Naive thymus-derived CD8-positive, alpha-beta T cell (primary cell): Measurements from ENCODE around the gene ASB14. TPM values are rescaled to one million over a fixed set of nuclear protein-coding genes. Genes with fewer than 3 reads are reported as not detected.

Experiments
- ATAC-seq, 2 donors: fragments of 150-1000 bp; cut with Tn5 transposase in 1 of 2; sonication (Bioruptor Pico), chemical (Tn5 transposase) in 1 of 2; 1 replicate in 1 of 2; 2 replicates in 1 of 2; pipeline ENCODE4 v1.10.0; 2021; ENCODE audit warnings: mild to moderate bottlenecking in 2 of 2, moderate library complexity in 2 of 2
- POLR2A ChIA-PET: fragments of 350-600 bp; sonication (Branson Sonifier 250); formaldehyde crosslinking; loops from one replicate; lab custom pipeline; 2021; ENCODE audit warnings: antibody characterized with exemption; lab: Charles Lee
- DNase-seq, 10 donors: peaks; one replicate each; pipeline versions ENCODE4 v3.0.0 to v3.0.0-alpha.2; 2020 to 2022
- H3K27ac Mint-ChIP-seq, 10 donors: one replicate each; pipeline ENCODE4 v1.8.0; 2020 to 2022; ENCODE audit warnings: mild to moderate bottlenecking in 10 of 10, mixed read lengths in 10 of 10, moderate library complexity in 4 of 10, inconsistent platforms in 1 of 10
- H3K27me3 Mint-ChIP-seq, 5 donors: one replicate each; pipeline ENCODE4 v1.8.0; 2021 to 2022; ENCODE audit warnings: mixed read lengths in 5 of 5
- H3K36me3 Mint-ChIP-seq, 3 donors: one replicate each; pipeline ENCODE4 v1.8.0; 2020 to 2022; ENCODE audit warnings: mixed read lengths in 3 of 3, mild to moderate bottlenecking in 2 of 3, inconsistent platforms in 1 of 3
- H3K4me1 Mint-ChIP-seq, 4 donors: one replicate each; pipeline ENCODE4 v1.8.0; 2021 to 2022; ENCODE audit warnings: mixed read lengths in 4 of 4
- H3K4me3 Mint-ChIP-seq, 10 donors: one replicate each; pipeline ENCODE4 v1.8.0; 2020 to 2022; ENCODE audit warnings: mild to moderate bottlenecking in 10 of 10, mixed read lengths in 10 of 10, moderate library complexity in 6 of 10, inconsistent platforms in 1 of 10
- H3K9me3 Mint-ChIP-seq, 9 donors: one replicate each; pipeline ENCODE4 v1.8.0; 2020 to 2022; ENCODE audit warnings: mixed read lengths in 9 of 9, mild to moderate bottlenecking in 3 of 9, inconsistent platforms in 1 of 9, moderate library complexity in 1 of 9
- polyA plus RNA-seq, 3 donors: library from polyadenylated mRNA; unstranded; fragments of 300-500 nt; fragmentation: Illumina TruSeq; gene quantifications; one replicate each; pipeline ENCODE4 v1.2.3, GENCODE V29; 2021
- total RNA-seq, 8 experiments: library from RNA in 2 of 8; stranded (reverse) in 2 of 8; gene quantifications; one replicate each; pipeline ENCODE4 v1.2.3 and lab custom pipeline; 2021 to 2026

Gene ASB14
- total and polyA plus RNA-seq, 5 experiments from 2014 or later: 0.08 to 0.90 (median 0.10) TPM; not detected in 2

- peaks cover 0 to 11% (median 2%) of the 10 kb centered on the region in 3 donors for H3K36me3 Mint-ChIP-seq
- no peak for ATAC-seq
- POLR2A ChIA-PET: no interaction called here
- peaks cover 0 to 14% (median 0%) of the 10 kb centered on the region in 9 donors for H3K9me3 Mint-ChIP-seq
- peaks cover 0 to 9% (median 0%) of the 10 kb centered on the region in 5 donors for H3K27me3 Mint-ChIP-seq
- H3K4me1 Mint-ChIP-seq: no peaks in the 10 kb centered on the region
- DNase-seq: no peak
- H3K4me3 Mint-ChIP-seq: no peak overlapping the region
- H3K27ac Mint-ChIP-seq: no peak overlapping the region
These were observed 4.1 kb downstream of the ASB14 start for GRCh38 chr3:57288403-57288802.

- Mint-ChIP-seq H3K4me1 (no peaks in the 10 kb centered on the region), H3K27me3 (peaks cover 0 to 8% (median 0%) of the 10 kb centered on the region in 5 donors), H3K27ac (no peak overlapping the region), H3K4me3 (no peak overlapping the region), H3K9me3 (peaks cover 0 to 14% (median 0%) of the 10 kb centered on the region in 9 donors), H3K36me3 (peaks cover 0 to 11% (median 2%) of the 10 kb centered on the region in 3 donors)
- POLR2A ChIA-PET: no interaction called here
- DNase-seq: no peak
- ATAC-seq: no peak
These were observed 5.3 kb downstream of the ASB14 start for GRCh38 chr3:57287205-57287604.

- Mint-ChIP-seq H3K36me3 (peaks cover 2 to 11% (median 5%) of the 10 kb centered on the region in 3 donors), H3K27me3 (no peaks in the 10 kb centered on the region), H3K9me3 (peaks cover 0 to 14% (median 2%) of the 10 kb centered on the region in 9 donors), H3K4me1 (no peaks in the 10 kb centered on the region), H3K27ac (no peak overlapping the region), H3K4me3 (no peak overlapping the region)
- ATAC-seq (no peak), DNase-seq (no peak)
- POLR2A ChIA-PET: no interaction called here
These were observed 9.2 kb downstream of the ASB14 start for GRCh38 chr3:57283334-57283733.

GRCh38 chr3:57281715-57282114 is 10.8 kb downstream of the ASB14 start:
- no peak for ATAC-seq
- H3K36me3 Mint-ChIP-seq: peaks cover 0 to 5% (median 0%) of the 10 kb centered on the region in 3 donors
- H3K4me1 Mint-ChIP-seq: no peaks in the 10 kb centered on the region
- H3K4me3 Mint-ChIP-seq: no peak overlapping the region
- POLR2A ChIA-PET: no interaction called here
- no peaks in the 10 kb centered on the region for H3K27me3 Mint-ChIP-seq
- H3K9me3 Mint-ChIP-seq: peaks cover 0 to 5% (median 2%) of the 10 kb centered on the region in 9 donors
- peak overlapping the region in 2 of 10 donors; percentile 16 to 30 for H3K27ac Mint-ChIP-seq
- DNase-seq: no peak

GRCh38 chr3:57279685-57280084 is 12.8 kb downstream of the ASB14 start:
- peak overlapping the region in 1 of 10 donors; percentile 35 for H3K27ac Mint-ChIP-seq
- DNase-seq (no peak), ATAC-seq (no peak)
- no peak overlapping the region for H3K4me3 Mint-ChIP-seq
- H3K27me3 Mint-ChIP-seq: no peaks in the 10 kb centered on the region
- H3K36me3 Mint-ChIP-seq: peaks cover 0 to 5% (median 3%) of the 10 kb centered on the region in 3 donors
- POLR2A ChIA-PET: no interaction called here
- peaks cover 0 to 4% (median 0%) of the 10 kb centered on the region in 9 donors for H3K9me3 Mint-ChIP-seq
- H3K4me1 Mint-ChIP-seq: no peaks in the 10 kb centered on the region

GRCh38 chr3:57278237-57278636 is 14.2 kb downstream of the ASB14 start:
- POLR2A ChIA-PET: no interaction called here
- DNase-seq (no peak), ATAC-seq (no peak)
- H3K27ac Mint-ChIP-seq: no peak overlapping the region
- peaks cover 0 to 10% (median 5%) of the 10 kb centered on the region in 3 donors for H3K36me3 Mint-ChIP-seq
- H3K27me3 Mint-ChIP-seq: no peaks in the 10 kb centered on the region
- H3K4me1 Mint-ChIP-seq: no peaks in the 10 kb centered on the region
- H3K9me3 Mint-ChIP-seq: peaks cover 0 to 4% (median 0%) of the 10 kb centered on the region in 9 donors
- no peak overlapping the region for H3K4me3 Mint-ChIP-seq

- DNase-seq (no peak), ATAC-seq (no peak)
- Mint-ChIP-seq H3K9me3 (peaks cover 0 to 4% (median 0%) of the 10 kb centered on the region in 9 donors), H3K4me3 (no peak overlapping the region), H3K36me3 (peaks cover 0 to 28% (median 5%) of the 10 kb centered on the region in 3 donors), H3K27ac (no peak overlapping the region), H3K4me1 (no peaks in the 10 kb centered on the region), H3K27me3 (no peaks in the 10 kb centered on the region)
- POLR2A ChIA-PET: no interaction called here
These were observed 17.1 kb downstream of the ASB14 start for GRCh38 chr3:57275393-57275792.

- DNase-seq (no peak), ATAC-seq (no peak)
- Mint-ChIP-seq H3K36me3 (peaks cover 0 to 33% (median 5%) of the 10 kb centered on the region in 3 donors), H3K27ac (no peak overlapping the region), H3K4me1 (no peaks in the 10 kb centered on the region), H3K27me3 (no peaks in the 10 kb centered on the region), H3K4me3 (no peak overlapping the region), H3K9me3 (peaks cover 0 to 3% (median 0%) of the 10 kb centered on the region in 9 donors)
- POLR2A ChIA-PET: no interaction called here
These were observed 17.6 kb downstream of the ASB14 start for GRCh38 chr3:57274845-57275244.

GRCh38 chr3:57268416-57268815 is 24.1 kb downstream of the ASB14 start:
- POLR2A ChIA-PET: no interaction called here
- Mint-ChIP-seq H3K36me3 (peaks cover 34 to 84% (median 47%) of the 10 kb centered on the region in 3 donors), H3K27me3 (no peaks in the 10 kb centered on the region), H3K4me3 (no peak overlapping the region), H3K4me1 (peaks cover 0 to 2% (median 0%) of the 10 kb centered on the region in 4 donors), H3K27ac (no peak overlapping the region), H3K9me3 (peaks cover 0 to 11% (median under 1%) of the 10 kb centered on the region in 9 donors)
- ATAC-seq (no peak), DNase-seq (no peak)

GRCh38 chr3:57261929-57262328 is 30.6 kb downstream of the ASB14 start:
- ATAC-seq (no peak), DNase-seq (no peak)
- peaks cover 0 to 4% (median 0%) of the 10 kb centered on the region in 4 donors for H3K4me1 Mint-ChIP-seq
- peaks cover 0 to 14% (median 3%) of the 10 kb centered on the region in 9 donors for H3K9me3 Mint-ChIP-seq
- POLR2A ChIA-PET: no interaction called here
- H3K27ac Mint-ChIP-seq: peak overlapping the region in 1 of 10 donors; percentile 15
- no peaks in the 10 kb centered on the region for H3K27me3 Mint-ChIP-seq
- H3K4me3 Mint-ChIP-seq: no peak overlapping the region
- peaks cover 58 to 92% (median 77%) of the 10 kb centered on the region in 3 donors for H3K36me3 Mint-ChIP-seq

GRCh38 chr3:57261119-57261518 is 31.4 kb downstream of the ASB14 start:
- Mint-ChIP-seq H3K4me1 (peaks cover 0 to 4% (median 0%) of the 10 kb centered on the region in 4 donors), H3K4me3 (no peak overlapping the region), H3K27ac (no peak overlapping the region), H3K9me3 (peaks cover 0 to 14% (median 3%) of the 10 kb centered on the region in 9 donors), H3K36me3 (peaks cover 51 to 86% (median 71%) of the 10 kb centered on the region in 3 donors), H3K27me3 (no peaks in the 10 kb centered on the region)
- ATAC-seq: no peak
- no peak for DNase-seq
- POLR2A ChIA-PET: no interaction called here

GRCh38 chr3:57257678-57258077 is 34.8 kb downstream of the ASB14 start:
- ATAC-seq: no peak
- Mint-ChIP-seq H3K4me3 (no peak overlapping the region), H3K27me3 (no peaks in the 10 kb centered on the region), H3K27ac (no peak overlapping the region), H3K4me1 (peaks cover 0 to 4% (median 0%) of the 10 kb centered on the region in 4 donors), H3K36me3 (peaks cover 29 to 73% (median 43%) of the 10 kb centered on the region in 3 donors), H3K9me3 (peaks cover 0 to 4% (median 0%) of the 10 kb centered on the region in 9 donors)
- DNase-seq: no peak
- POLR2A ChIA-PET: no interaction called here

- H3K36me3 Mint-ChIP-seq: peaks cover 23 to 73% (median 38%) of the 10 kb centered on the region in 3 donors
- no peak for ATAC-seq
These were observed 35.6 kb downstream of the ASB14 start for GRCh38 chr3:57256844-57257243.

More at GRCh38 chr3:57256844-57257243, 35.6 kb downstream of the ASB14 start:
- POLR2A ChIA-PET: interaction anchor here (0.5 kb wide), 1 partner anchor 10 kb away, joined by 3 read pairs; no protein-coding TSS in a partner anchor
- no peaks in the 10 kb centered on the region for H3K27me3 Mint-ChIP-seq
- no peak for DNase-seq
- H3K4me1 Mint-ChIP-seq: peaks cover 0 to 4% (median 0%) of the 10 kb centered on the region in 4 donors
- H3K9me3 Mint-ChIP-seq: peaks cover 0 to 1% (median 0%) of the 10 kb centered on the region in 9 donors
- H3K4me3 Mint-ChIP-seq: no peak overlapping the region
- H3K27ac Mint-ChIP-seq: peak overlapping the region in 6 of 10 donors; percentile 2 to 29 (median 14)
